Ishikawa (cell line): ENCODE results near the gene RPRD2.

ENCODE experiments used
- CEBPB ChIP-seq: IDR thresholded peaks from 2 replicates; pipeline ENCODE4 v1.6.1; 2012
- CREB1 ChIP-seq: IDR thresholded peaks from 2 replicates; pipeline ENCODE4 v1.6.1; 2012; ENCODE audit warnings: low read depth
- EGR1 ChIP-seq: IDR thresholded peaks from 2 replicates; pipeline ENCODE4 v1.6.1; 2012
- EP300 ChIP-seq: IDR thresholded peaks from 2 replicates; pipeline ENCODE4 v1.6.1; 2012; ENCODE audit warnings: borderline replicate concordance
- FOXM1 ChIP-seq: IDR thresholded peaks from 2 replicates; pipeline ENCODE4 v1.6.1; 2012; ENCODE audit warnings: low read depth, borderline replicate concordance
- NFIC ChIP-seq: IDR thresholded peaks from 2 replicates; pipeline ENCODE4 v1.6.1; 2012
- RAD21 ChIP-seq: IDR thresholded peaks from 2 replicates; pipeline ENCODE4 v1.6.1; 2012; ENCODE audit warnings: low read depth
- TAF1 ChIP-seq: IDR thresholded peaks from 2 replicates; pipeline ENCODE4 v1.6.1; 2012; ENCODE audit warnings: low read depth, mild to moderate bottlenecking
- TCF12 ChIP-seq: IDR thresholded peaks from 2 replicates; pipeline ENCODE4 v1.6.1; 2012; ENCODE audit warnings: low read depth
- TEAD4 ChIP-seq: IDR thresholded peaks from 2 replicates; pipeline ENCODE4 v1.6.1; 2012
- USF1 ChIP-seq: IDR thresholded peaks from 2 replicates; pipeline ENCODE4 v1.6.1; 2012
- YY1 ChIP-seq: IDR thresholded peaks from 2 replicates; pipeline ENCODE4 v1.6.1; 2012; ENCODE audit warnings: low read depth
- ZBTB7A ChIP-seq: IDR thresholded peaks from 2 replicates; pipeline ENCODE4 v1.6.1; 2012; ENCODE audit warnings: low read depth
- TF ChIP-seq, protein P1 (sequence below): IDR thresholded peaks from 2 replicates; pipeline ENCODE4 v1.6.1; 2012
- TF ChIP-seq, protein P2 (sequence below): IDR thresholded peaks from 2 replicates; pipeline ENCODE4 v1.6.1; 2012; ENCODE audit warnings: low read depth, mild to moderate bottlenecking

RPRD2 gene

DNA sequence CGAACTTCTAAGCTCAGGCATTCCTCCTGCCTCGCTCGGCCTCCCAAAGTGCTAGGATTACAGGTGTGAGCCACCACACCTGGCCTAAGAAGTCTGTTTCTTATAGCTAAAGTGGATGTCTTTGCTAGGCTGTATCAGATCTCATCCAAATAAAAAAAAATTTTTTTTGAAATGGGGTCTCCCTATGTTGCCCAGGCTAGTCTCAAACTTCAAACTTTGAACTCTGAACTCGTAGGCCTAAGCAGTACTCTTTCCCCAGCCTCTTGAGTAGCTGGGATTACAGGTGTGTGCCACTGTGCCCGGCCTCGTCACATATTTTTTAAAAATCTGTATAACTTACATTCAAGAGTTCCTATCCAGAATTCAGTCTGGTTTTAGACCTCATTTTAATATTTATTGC, 40.5 kb downstream of the RPRD2 start:
- TF ChIP-seq FOXM1 (no peak), YY1 (no peak), EP300 (no peak), TEAD4 (no peak), TCF12 (no peak), TAF1 (no peak), NFIC (no peak), EGR1 (no peak), CREB1 (no peak)

- TF ChIP-seq EP300 (no peak), NFIC (no peak), CREB1 (no peak), FOXM1 (no peak), EGR1 (no peak), TCF12 (no peak), YY1 (no peak), ZBTB7A (no peak), RAD21 (no peak), TAF1 (no peak), USF1 (no peak), TEAD4 (no peak), CEBPB (no peak)
- TF ChIP-seq, protein P1, sequence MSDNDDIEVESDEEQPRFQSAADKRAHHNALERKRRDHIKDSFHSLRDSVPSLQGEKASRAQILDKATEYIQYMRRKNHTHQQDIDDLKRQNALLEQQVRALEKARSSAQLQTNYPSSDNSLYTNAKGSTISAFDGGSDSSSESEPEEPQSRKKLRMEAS: no peak
- TF ChIP-seq, protein P2, sequence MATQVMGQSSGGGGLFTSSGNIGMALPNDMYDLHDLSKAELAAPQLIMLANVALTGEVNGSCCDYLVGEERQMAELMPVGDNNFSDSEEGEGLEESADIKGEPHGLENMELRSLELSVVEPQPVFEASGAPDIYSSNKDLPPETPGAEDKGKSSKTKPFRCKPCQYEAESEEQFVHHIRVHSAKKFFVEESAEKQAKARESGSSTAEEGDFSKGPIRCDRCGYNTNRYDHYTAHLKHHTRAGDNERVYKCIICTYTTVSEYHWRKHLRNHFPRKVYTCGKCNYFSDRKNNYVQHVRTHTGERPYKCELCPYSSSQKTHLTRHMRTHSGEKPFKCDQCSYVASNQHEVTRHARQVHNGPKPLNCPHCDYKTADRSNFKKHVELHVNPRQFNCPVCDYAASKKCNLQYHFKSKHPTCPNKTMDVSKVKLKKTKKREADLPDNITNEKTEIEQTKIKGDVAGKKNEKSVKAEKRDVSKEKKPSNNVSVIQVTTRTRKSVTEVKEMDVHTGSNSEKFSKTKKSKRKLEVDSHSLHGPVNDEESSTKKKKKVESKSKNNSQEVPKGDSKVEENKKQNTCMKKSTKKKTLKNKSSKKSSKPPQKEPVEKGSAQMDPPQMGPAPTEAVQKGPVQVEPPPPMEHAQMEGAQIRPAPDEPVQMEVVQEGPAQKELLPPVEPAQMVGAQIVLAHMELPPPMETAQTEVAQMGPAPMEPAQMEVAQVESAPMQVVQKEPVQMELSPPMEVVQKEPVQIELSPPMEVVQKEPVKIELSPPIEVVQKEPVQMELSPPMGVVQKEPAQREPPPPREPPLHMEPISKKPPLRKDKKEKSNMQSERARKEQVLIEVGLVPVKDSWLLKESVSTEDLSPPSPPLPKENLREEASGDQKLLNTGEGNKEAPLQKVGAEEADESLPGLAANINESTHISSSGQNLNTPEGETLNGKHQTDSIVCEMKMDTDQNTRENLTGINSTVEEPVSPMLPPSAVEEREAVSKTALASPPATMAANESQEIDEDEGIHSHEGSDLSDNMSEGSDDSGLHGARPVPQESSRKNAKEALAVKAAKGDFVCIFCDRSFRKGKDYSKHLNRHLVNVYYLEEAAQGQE: no peak
Observed at GRCh38 chr1:150405660-150406059, 41.7 kb downstream of the RPRD2 start.

DNA sequence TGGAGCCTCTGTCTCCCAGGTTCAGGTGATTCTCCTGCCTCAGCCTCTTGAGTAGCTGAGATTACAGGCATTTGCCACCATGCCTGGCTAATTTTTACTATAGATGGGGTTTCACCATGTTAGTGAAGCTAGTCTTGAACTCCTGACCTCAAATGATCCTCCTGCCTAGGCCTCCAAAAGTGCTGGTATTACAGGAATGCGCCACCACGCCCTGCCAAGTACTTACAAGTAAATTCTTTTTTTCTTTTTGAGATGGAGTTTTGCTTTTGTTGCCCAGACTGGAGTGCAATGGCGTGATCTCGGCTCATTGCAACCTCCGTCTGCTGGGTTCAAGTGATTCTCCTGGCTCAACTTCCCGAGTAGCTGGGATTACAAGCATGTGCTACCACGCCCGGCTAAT, 42.5 kb downstream of the RPRD2 start:
- TF ChIP-seq ZBTB7A: no peak
- TF ChIP-seq TEAD4: peak; percentile 32; the same call in 1 of the 2 replicates

DNA sequence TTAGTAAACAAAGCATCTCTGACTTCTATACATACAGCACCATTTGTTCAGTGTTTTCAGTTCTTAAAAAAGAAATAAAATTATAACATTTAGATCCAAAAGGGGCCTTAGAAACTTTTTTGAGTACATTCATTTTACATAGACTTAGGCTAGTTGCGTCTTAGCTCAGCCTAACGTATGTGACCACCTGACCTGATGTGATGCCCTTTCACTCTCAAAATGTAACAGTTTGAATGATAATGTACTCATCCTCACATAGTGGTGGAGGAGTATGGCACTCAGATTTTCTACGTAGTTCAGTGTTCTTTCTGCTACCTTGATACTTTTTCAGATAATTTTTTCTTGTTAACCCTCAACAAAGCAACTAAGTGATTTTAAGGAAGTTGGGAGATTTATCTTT, 43.4 kb downstream of the RPRD2 start:
- TF ChIP-seq NFIC (no peak), TCF12 (no peak), CEBPB (no peak), EGR1 (no peak), USF1 (no peak), ZBTB7A (no peak), TAF1 (no peak)
- TF ChIP-seq, protein P2: no peak

GRCh38 chr1:150408800-150409199, 44.9 kb downstream of the RPRD2 start:
- no peak for TF ChIP-seq EGR1
- no peak for TF ChIP-seq EP300

DNA sequence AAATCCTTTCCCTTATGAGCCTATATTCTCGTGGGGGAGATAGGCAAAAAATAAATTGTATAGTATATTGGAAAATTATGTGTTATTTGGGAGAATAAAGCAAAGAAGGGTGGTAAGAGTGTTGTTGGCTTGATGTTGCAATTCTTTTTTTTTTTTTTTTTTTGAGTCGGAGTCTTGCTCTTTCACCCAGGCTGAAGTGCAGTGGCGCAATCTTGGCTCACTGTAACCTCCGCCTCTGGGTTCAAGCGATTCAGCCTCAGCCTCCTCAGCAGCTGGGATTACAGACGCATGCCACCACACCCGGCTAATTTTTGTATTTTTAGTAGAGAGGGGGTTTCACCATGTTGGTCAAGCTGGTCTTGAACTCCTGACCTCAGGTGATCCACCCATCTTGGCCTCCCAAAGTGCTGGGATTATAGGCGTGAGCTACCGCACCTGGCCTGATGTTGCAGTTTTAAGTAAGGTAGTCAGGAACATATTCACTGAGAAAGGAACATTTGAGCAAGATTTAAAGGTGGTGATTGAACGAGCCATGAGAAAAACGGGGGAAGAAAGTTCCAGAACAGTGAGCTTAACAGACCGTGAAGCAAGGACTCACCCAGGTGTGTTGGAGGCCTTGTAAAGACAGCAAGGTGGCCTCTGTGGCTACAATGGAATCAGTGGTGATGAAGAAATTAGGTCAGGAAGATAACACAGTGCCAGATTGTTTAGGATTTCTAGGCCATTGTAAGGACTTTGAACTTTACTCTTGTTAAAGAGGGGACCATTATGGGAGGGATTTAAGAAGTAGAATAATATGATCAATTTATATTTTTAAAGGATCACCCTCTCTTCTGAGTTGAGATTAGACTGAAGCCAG, 45.8 kb downstream of the RPRD2 start:
- TF ChIP-seq CEBPB (peak; percentile 26; the same call in 1 of the 2 replicates), NFIC (no peak)

DNA sequence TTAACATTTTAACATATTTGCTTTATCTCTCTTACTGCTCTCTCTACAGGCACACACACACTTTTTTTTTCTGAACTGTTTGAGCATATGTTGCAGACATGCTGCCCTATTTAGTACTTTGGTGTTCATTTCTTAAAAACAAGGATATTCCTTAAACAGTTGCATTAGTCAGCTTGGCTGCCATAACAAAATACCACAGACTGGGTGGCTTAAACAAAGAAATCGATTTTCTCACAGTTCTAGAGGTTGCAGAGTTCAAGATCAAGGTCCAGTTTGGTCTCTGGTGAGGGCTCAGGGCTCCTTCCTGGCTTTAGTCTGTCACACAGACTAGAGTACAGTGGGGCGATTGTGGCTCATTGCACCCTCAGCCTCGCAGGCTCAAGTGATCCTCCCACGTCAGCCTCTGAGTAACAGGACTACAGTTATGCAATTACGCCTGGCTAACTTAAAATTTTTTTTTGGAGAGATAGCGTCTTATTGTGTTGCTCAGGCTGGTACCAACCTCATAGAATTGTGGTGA, 46.7 kb downstream of the RPRD2 start:
- no peak for TF ChIP-seq RAD21
- no peak for TF ChIP-seq CEBPB
